Osteocyte (in vitro differentiated cells): ENCODE data around the gene B4GALT5. TPM values are rescaled to one million over a fixed set of nuclear protein-coding genes. Genes with fewer than 3 reads are reported as not detected.

Experiments
- DNase-seq: peaks from one replicate; pipeline ENCODE4 v3.0.0; 2021; ENCODE audit warnings: mixed read lengths; ENCODE audit not compliant: unreplicated experiment; ENCODE audit errors: extremely low spot score
- H3K27ac Mint-ChIP-seq: one replicate; pipeline ENCODE4 v1.8.0; 2021; ENCODE audit warnings: mild to moderate bottlenecking, mixed read lengths; ENCODE audit not compliant: unreplicated experiment
- H3K27me3 Mint-ChIP-seq: one replicate; pipeline ENCODE4 v1.8.0; 2021; ENCODE audit warnings: mixed read lengths; ENCODE audit not compliant: unreplicated experiment
- H3K36me3 Mint-ChIP-seq: one replicate; pipeline ENCODE4 v1.8.0; 2021; ENCODE audit warnings: mixed read lengths; ENCODE audit not compliant: unreplicated experiment
- H3K4me1 Mint-ChIP-seq: one replicate; pipeline ENCODE4 v1.8.0; 2021; ENCODE audit warnings: mixed read lengths; ENCODE audit not compliant: unreplicated experiment
- H3K4me3 Mint-ChIP-seq: one replicate; pipeline ENCODE4 v1.8.0; 2021; ENCODE audit warnings: mild to moderate bottlenecking, moderate library complexity, mixed read lengths; ENCODE audit not compliant: unreplicated experiment
- H3K9me3 Mint-ChIP-seq: one replicate; pipeline ENCODE4 v1.8.0; 2021; ENCODE audit warnings: mixed read lengths; ENCODE audit not compliant: unreplicated experiment
- CTCF ChIP-seq: fragments of 200-600 bp; sonication (generic); IDR thresholded peaks from 2 replicates; pipeline ENCODE4 v1.5.0; 2021; ENCODE audit warnings: antibody characterized with exemption, mild to moderate bottlenecking, moderate library complexity
- total RNA-seq: library from RNA; stranded (reverse); gene quantifications from 2 replicates; pipeline ENCODE4 v1.2.1, GENCODE V29; 2021

B4GALT5 gene
- total RNA-seq, 1 donor from 2014 or later: 45.4 TPM

DNA sequence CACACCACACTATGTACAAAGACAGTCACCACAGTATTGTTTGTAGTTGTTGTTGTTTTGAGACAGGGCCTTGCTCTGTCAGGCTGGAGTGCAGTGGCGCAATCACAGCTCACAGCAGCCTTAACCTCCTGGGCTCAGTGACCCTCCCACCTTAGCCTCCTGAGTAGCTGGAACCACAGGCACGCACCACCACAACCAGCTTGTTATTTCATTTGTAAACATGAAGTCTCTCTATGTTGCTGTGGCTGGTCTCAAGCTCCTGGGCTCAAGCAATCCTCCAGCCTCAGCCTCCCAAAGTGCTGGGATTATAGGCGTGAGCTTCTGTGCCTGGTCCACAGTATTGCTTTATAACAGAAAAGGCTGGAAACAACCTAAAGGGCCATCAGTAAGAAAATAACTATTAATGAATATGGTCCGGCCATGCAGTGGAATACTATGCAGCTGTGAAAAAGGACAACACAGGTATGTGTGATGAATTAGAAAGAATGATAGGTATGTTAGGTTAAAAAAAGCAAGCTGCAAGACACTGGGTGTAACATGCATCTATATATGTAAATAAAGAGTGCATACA is 115.8 kb downstream of the B4GALT5 start:
- no peaks in the 10 kb centered on the region for H3K9me3 Mint-ChIP-seq
- H3K4me1 Mint-ChIP-seq: peaks cover 44% of the 10 kb centered on the region
- H3K4me3 Mint-ChIP-seq: no peak overlapping the region
- TF ChIP-seq CTCF: no peak
- DNase-seq: no peak
- H3K27me3 Mint-ChIP-seq: no peaks in the 10 kb centered on the region
- no peaks in the 10 kb centered on the region for H3K36me3 Mint-ChIP-seq
- no peak overlapping the region for H3K27ac Mint-ChIP-seq

DNA sequence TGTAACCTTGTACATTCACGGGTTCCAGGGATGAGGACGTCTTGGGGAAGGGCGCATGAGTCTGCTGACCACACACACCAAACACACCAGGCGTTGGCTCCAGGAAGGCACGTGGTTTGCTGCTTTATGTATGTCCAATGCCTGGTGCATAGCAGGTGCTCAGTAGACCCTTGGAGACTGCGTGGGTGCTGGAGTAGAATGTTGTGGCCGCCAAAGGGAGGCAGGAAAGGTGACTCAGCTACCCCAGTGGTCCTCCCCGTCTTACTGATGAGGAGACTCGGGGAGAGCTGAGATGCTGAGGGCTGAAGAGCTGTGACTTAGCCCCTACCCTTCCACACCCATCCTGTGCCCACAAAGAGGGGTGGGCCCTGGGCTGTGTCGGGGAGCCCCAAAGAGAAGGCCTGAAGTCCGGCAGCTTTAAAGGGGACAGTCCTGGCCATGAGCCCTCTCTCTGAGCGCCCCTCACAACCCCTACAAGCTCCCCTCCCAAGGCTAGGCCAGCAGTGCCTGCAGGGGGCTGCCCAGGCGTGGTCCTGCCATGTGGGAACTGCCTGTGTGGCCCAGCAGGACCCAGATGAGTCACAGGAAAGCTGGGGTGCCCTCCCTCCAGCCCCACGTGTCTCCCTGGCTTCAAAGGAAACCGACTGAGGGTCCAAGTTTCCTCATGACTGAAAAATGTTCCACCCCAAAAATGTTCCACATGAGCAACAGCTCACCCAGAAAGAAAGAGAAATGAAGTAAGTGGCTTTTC is 117.7 kb downstream of the B4GALT5 start:
- no peak overlapping the region for H3K4me3 Mint-ChIP-seq
- H3K27ac Mint-ChIP-seq: peak overlapping the region; percentile 56
- H3K4me1 Mint-ChIP-seq: peaks cover 53% of the 10 kb centered on the region
- no peaks in the 10 kb centered on the region for H3K27me3 Mint-ChIP-seq
- TF ChIP-seq CTCF: no peak
- H3K36me3 Mint-ChIP-seq: no peaks in the 10 kb centered on the region
- no peak for DNase-seq
- H3K9me3 Mint-ChIP-seq: no peaks in the 10 kb centered on the region

DNA sequence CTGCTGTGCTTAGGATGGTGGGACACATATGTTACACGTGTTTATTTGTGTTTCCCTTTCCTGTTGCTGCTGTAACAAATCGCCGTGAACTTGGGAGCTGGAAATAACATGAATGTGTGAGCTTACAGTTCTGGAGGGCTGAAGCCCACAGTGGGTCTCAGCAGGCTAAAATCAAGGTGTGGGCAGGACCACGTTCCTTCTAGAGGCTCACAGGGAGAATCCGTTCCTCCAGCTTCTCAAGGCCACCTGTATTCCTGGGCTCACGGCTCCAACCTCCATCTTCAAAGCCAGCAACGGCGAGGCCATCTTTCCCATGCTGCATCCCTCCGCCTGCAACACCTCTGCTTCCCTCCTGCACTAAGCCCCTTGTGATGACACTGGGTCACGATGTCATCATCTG is 118.3 kb downstream of the B4GALT5 start:
- H3K9me3 Mint-ChIP-seq: no peaks in the 10 kb centered on the region
- H3K36me3 Mint-ChIP-seq: no peaks in the 10 kb centered on the region
- TF ChIP-seq CTCF: no peak
- peaks cover 59% of the 10 kb centered on the region for H3K4me1 Mint-ChIP-seq
- no peak overlapping the region for H3K4me3 Mint-ChIP-seq
- no peak for DNase-seq
- peak overlapping the region; percentile 82 for H3K27ac Mint-ChIP-seq
- no peaks in the 10 kb centered on the region for H3K27me3 Mint-ChIP-seq

DNA sequence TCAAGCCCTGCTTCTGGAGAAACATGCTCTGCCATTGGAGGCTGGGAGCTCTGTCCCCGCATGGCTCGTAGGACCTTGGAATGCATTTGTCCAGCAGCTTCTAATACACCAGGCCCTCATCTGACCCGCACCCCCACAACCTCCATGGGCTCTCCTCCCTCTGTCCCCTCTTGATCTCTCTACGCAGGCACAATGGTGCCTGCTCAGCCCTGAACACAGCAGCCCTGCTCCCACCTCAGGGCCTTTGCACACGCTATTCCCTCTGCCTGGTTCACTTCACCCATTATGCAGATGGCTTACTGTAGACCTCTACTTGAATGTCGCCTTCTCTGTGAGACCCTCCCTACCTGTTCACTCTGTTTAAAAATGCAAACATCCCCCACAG is 118.8 kb downstream of the B4GALT5 start:
- no peak for TF ChIP-seq CTCF
- no peak for DNase-seq
- peaks cover 64% of the 10 kb centered on the region for H3K4me1 Mint-ChIP-seq
- no peaks in the 10 kb centered on the region for H3K9me3 Mint-ChIP-seq
- H3K4me3 Mint-ChIP-seq: no peak overlapping the region
- no peaks in the 10 kb centered on the region for H3K27me3 Mint-ChIP-seq
- H3K36me3 Mint-ChIP-seq: no peaks in the 10 kb centered on the region
- H3K27ac Mint-ChIP-seq: peak overlapping the region; percentile 82

DNA sequence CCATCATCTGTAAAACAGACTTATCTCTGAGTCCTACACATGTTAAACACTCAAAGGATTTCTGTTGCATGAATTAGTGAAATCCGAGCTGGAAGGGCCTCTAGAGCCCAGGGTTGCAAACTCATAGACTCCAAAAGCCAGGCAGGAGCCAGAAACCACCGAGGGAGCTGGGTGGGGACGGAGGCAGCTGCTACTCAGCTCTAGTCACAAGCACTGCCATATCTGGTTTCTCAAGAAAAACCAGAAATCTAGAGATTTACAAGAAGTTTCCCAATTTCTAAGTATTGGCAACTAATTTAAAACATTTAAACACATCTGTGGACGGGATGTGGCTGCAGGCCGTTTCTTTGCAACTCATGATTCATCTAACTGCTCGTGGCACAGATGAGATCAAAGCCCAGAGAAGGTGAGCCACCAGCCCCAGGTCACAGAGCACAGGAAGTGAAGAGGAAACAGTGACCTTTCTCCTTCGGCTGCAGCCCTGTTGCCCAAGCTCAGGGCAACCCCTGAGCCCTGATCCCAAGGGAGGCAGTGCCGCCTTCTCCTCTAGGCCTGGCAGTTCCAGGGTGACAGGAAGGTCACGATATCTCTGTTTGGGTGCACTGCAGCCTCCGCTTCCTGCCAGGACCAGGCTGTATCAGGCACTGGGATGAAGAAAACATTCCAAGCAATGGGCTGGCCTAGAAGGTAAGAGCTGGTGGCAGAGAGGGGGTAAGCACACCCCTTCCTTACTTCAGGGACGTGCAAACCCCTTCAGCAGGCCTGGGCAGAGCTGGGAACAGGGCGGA is 119.3 kb downstream of the B4GALT5 start:
- no peak for DNase-seq

More for the DNA sequence above, 119.3 kb downstream of the B4GALT5 start:
- Mint-ChIP-seq H3K27me3 (no peaks in the 10 kb centered on the region), H3K36me3 (no peaks in the 10 kb centered on the region), H3K9me3 (no peaks in the 10 kb centered on the region), H3K4me1 (peaks cover 66% of the 10 kb centered on the region), H3K4me3 (no peak overlapping the region), H3K27ac (peak overlapping the region; percentile 82)
- no peak for TF ChIP-seq CTCF
